Panc1 (cell line): ENCODE measurements around the gene PPT1. TPM values are rescaled to one million over a fixed set of nuclear protein-coding genes. Genes with fewer than 3 reads are reported as not detected.

ENCODE experiments used
- ATAC-seq: fragments of 200-7000 bp; cut with Tn5 transposase; 2 replicates; pipeline ENCODE4 v1.9.1; 2020; ENCODE audit warnings: mild to moderate bottlenecking, moderate library complexity
- BruUV-seq: library from RNA; stranded (reverse); fragments of 400-500 nt; replicated peaks from 2 replicates; lab custom pipeline; 2021; lab: Mats Ljungman, UMichigan
- CTCF ChIA-PET: fragments of 300-600 bp; sonication (Branson Sonifier 250); formaldehyde crosslinking; loops from one replicate; lab custom pipeline; 2022; ENCODE audit warnings: antibody characterized with exemption; lab: Charles Lee
- POLR2A ChIA-PET: fragments of 300-600 bp; sonication (Branson Sonifier 250); formaldehyde crosslinking; loops from one replicate; lab custom pipeline; 2022; ENCODE audit warnings: antibody characterized with exemption; lab: Charles Lee
- DNase-seq: peaks from one replicate; pipeline ENCODE4 v3.0.0-alpha.2; 2010; ENCODE audit warnings: low read depth, low spot score
- H3K27ac ChIP-seq: 2 replicates; pipeline ENCODE4 v1.5.1; 2011; ENCODE audit warnings: mild to moderate bottlenecking, low read length, inconsistent platforms
- H3K27me3 ChIP-seq: fragments of 200-500 bp; sonication (Bioruptor generic); 2 replicates; pipeline ENCODE4 v1.6.0; 2014; ENCODE audit warnings: low read length, inconsistent platforms; ENCODE audit not compliant: control insufficient read depth, insufficient read depth
- H3K36me3 ChIP-seq: fragments of 200-500 bp; sonication (Bioruptor generic); 2 replicates; pipeline ENCODE4 v1.5.1; 2014; ENCODE audit warnings: inconsistent platforms, mild to moderate bottlenecking, low read length, moderate library complexity; ENCODE audit not compliant: control insufficient read depth, insufficient read depth
- H3K4me1 ChIP-seq: 2 replicates; pipeline ENCODE4 v1.5.1; 2011; ENCODE audit warnings: inconsistent platforms, mild to moderate bottlenecking, low read length, moderate library complexity; ENCODE audit not compliant: control insufficient read depth, insufficient read depth
- H3K4me3 ChIP-seq, 2 experiments: 2 replicates each; pipeline ENCODE4 v1.5.1; 2011 to 2012; ENCODE audit warnings: low read depth in 2 of 2, low read length in 2 of 2, mild to moderate bottlenecking in 2 of 2, inconsistent platforms in 1 of 2, moderate library complexity in 1 of 2
- H3K9me3 ChIP-seq: fragments of 200-500 bp; sonication (Bioruptor generic); 2 replicates; pipeline ENCODE4 v1.5.1; 2014; ENCODE audit warnings: low read depth, mild to moderate bottlenecking, inconsistent platforms, low read length, moderate library complexity; ENCODE audit not compliant: control insufficient read depth, insufficient read depth
- POLR2AphosphoS5 ChIP-seq: IDR thresholded peaks from 2 replicates; pipeline ENCODE4 v1.6.1; 2012; ENCODE audit warnings: mild to moderate bottlenecking, low read depth, low read length, moderate library complexity
- REST ChIP-seq, 2 experiments: IDR thresholded peaks; 2 replicates each; pipeline ENCODE4 v1.6.1; 2011 to 2012; ENCODE audit warnings: low read depth in 2 of 2, control low read depth in 1 of 2, low read length in 1 of 2, mild to moderate bottlenecking in 1 of 2, moderate library complexity in 1 of 2; ENCODE audit not compliant: insufficient read depth in 1 of 2
- SIN3A ChIP-seq: IDR thresholded peaks from 2 replicates; pipeline ENCODE4 v1.6.1; 2012; ENCODE audit warnings: low read depth, mild to moderate bottlenecking, low read length, moderate library complexity, borderline replicate concordance; ENCODE audit not compliant: insufficient read depth
- TCF7L2 ChIP-seq: IDR thresholded peaks from 2 replicates; pipeline ENCODE4 v1.6.1; 2011; ENCODE audit warnings: mild to moderate bottlenecking, low read depth, low read length, inconsistent platforms
- in situ Hi-C: cut with HindIII; loops from 2 replicates; pipeline ENCODE4 v1.10.0; 2016; ENCODE audit warnings: low sequenced_read_pairs, low pct_unique_long_range_greater_than_20kb
- intact Hi-C: fragments of 100-400 bp; cut with micrococcal nuclease; formaldehyde crosslinking; loops from one replicate; pipeline ENCODE4 v1.10.0; 2022; ENCODE audit not compliant: unreplicated experiment
- total RNA-seq: library from RNA; stranded (reverse); gene quantifications from one replicate; pipeline ENCODE4 v1.2.1, GENCODE V29; 2021; ENCODE audit not compliant: unreplicated experiment
- TF ChIP-seq, protein P1 (sequence below): fragments of 450-650 bp; IDR thresholded peaks from 2 replicates; pipeline ENCODE4 v1.5.1; 2017; ENCODE audit warnings: mild to moderate bottlenecking

The PPT1 gene
- total RNA-seq, 1 experiment from 2014 or later = 158 TPM

DNA sequence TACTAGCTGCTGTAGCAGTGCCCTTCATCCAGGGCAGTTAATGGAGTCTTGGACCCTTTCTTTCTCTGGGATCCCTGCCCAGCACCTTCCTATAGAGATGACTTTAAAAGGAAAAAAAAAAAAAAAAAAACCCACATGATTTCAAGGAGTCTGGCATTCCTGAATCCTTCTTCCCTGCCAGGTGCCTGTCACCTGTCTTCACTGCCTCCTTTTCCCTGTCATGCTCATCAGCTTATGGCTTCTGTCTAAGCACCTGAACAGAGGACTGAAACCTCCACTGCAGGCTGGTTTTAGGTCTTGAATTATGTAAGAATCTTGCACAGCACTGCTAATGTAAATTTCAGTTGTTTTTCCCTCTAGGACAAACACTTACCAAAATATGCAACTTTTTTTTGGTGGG lies 24.9 kb downstream of the PPT1 start:
- H3K36me3 ChIP-seq = peaks cover 42% of the 10 kb centered on the region
- H3K4me3 ChIP-seq = no peak overlapping the region
- H3K27me3 ChIP-seq = no peaks in the 10 kb centered on the region
- BruUV-seq = TSS peak; percentile 93
- no peak for DNase-seq
- TF ChIP-seq SIN3A (no peak), REST (IDR thresholded peaks at IDR 0.05; ENCODE audit: insufficient read depth in 1 of 2, low read depth in 2 of 2, low read length in 1 of 2) (no peak), TCF7L2 (no peak), POLR2AphosphoS5 (no peak)
- TF ChIP-seq, protein P1, sequence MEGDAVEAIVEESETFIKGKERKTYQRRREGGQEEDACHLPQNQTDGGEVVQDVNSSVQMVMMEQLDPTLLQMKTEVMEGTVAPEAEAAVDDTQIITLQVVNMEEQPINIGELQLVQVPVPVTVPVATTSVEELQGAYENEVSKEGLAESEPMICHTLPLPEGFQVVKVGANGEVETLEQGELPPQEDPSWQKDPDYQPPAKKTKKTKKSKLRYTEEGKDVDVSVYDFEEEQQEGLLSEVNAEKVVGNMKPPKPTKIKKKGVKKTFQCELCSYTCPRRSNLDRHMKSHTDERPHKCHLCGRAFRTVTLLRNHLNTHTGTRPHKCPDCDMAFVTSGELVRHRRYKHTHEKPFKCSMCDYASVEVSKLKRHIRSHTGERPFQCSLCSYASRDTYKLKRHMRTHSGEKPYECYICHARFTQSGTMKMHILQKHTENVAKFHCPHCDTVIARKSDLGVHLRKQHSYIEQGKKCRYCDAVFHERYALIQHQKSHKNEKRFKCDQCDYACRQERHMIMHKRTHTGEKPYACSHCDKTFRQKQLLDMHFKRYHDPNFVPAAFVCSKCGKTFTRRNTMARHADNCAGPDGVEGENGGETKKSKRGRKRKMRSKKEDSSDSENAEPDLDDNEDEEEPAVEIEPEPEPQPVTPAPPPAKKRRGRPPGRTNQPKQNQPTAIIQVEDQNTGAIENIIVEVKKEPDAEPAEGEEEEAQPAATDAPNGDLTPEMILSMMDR = no peak
- in situ Hi-C loops = no loop called here
- ChIA-PET CTCF (no interaction called here), POLR2A (no interaction called here)
- no peaks in the 10 kb centered on the region for H3K4me1 ChIP-seq
- H3K9me3 ChIP-seq = no peaks in the 10 kb centered on the region
- intact Hi-C loops = no loop called here
- no peak overlapping the region for H3K27ac ChIP-seq
- no peak for ATAC-seq

GRCh38 chr1:40067851-40068250 lies 29.2 kb downstream of the PPT1 start:
- Histone ChIP-seq H3K27ac (no peak overlapping the region), H3K36me3 (peaks cover 71% of the 10 kb centered on the region), H3K9me3 (no peaks in the 10 kb centered on the region)

More at GRCh38 chr1:40067851-40068250, 29.2 kb downstream of the PPT1 start:
- no TSS peak for BruUV-seq
- TF ChIP-seq, protein P1 = no peak
- TF ChIP-seq TCF7L2 (no peak), POLR2AphosphoS5 (no peak)
- in situ Hi-C loops = no loop called here
- ATAC-seq (no peak), DNase-seq (no peak)
- intact Hi-C loops = no loop called here
- POLR2A ChIA-PET = no interaction called here
- H3K27me3 ChIP-seq = no peaks in the 10 kb centered on the region
- H3K4me1 ChIP-seq = no peaks in the 10 kb centered on the region
- no peak overlapping the region for H3K4me3 ChIP-seq
- CTCF ChIA-PET = no interaction called here
